IMR-90 (cell line): ENCODE measurements around the gene SLIT1. TPM values are rescaled to one million over a fixed set of nuclear protein-coding genes. Genes with fewer than 3 reads are reported as not detected.

Experiments
- ATAC-seq: fragments of 200-7000 bp; cut with Tn5 transposase; 2 replicates; pipeline ENCODE4 v1.9.1; 2020; ENCODE audit warnings: low read depth, mild to moderate bottlenecking, moderate library complexity
- BruUV-seq: library from RNA; stranded (reverse); fragments of 400-500 nt; replicated peaks from 2 replicates; lab custom pipeline; 2021; lab: Mats Ljungman, UMichigan
- CTCF ChIA-PET: fragments of 300-600 bp; formaldehyde crosslinking; extraction: SDS; loops from one replicate; lab custom pipeline; 2021; ENCODE audit warnings: antibody characterized with exemption; lab: Yijun Ruan, JAX
- POLR2A ChIA-PET: fragments of 300-600 bp; sonication (Branson Sonifier 250); formaldehyde crosslinking; loops from one replicate; lab custom pipeline; 2022; ENCODE audit warnings: antibody characterized with exemption; ENCODE audit not compliant: unreplicated experiment; lab: Charles Lee
- DNase-seq: peaks from one replicate; pipeline ENCODE4 v3.0.0; 2013
- H2AFZ ChIP-seq: replicated peaks from 2 replicates; pipeline ENCODE3; 2013; ENCODE audit warnings: low read length, mild to moderate bottlenecking; ENCODE audit not compliant: poor library complexity
- H2AK5ac ChIP-seq: 2 replicates; pipeline ENCODE4 v1.6.1; 2013; ENCODE audit warnings: low read depth, low read length, inconsistent platforms
- H2AK9ac ChIP-seq: replicated peaks from 2 replicates; pipeline ENCODE3; 2013; ENCODE audit warnings: mild to moderate bottlenecking, low read depth, low read length, moderate library complexity; ENCODE audit not compliant: poor library complexity
- H2BK120ac ChIP-seq: 2 replicates; pipeline ENCODE4 v1.6.1; 2013; ENCODE audit warnings: low read depth, low read length, inconsistent platforms
- H2BK15ac ChIP-seq: 3 replicates; pipeline ENCODE4 v1.6.1; 2013; ENCODE audit warnings: low read depth, low read length, inconsistent platforms
- H2BK20ac ChIP-seq: 2 replicates; pipeline ENCODE4 v1.6.1; 2013; ENCODE audit warnings: low read depth, mild to moderate bottlenecking, inconsistent platforms, low read length, moderate library complexity
- H2BK5ac ChIP-seq: 2 replicates; pipeline ENCODE4 v1.6.1; 2013; ENCODE audit warnings: mild to moderate bottlenecking, low read depth, low read length, inconsistent platforms; ENCODE audit not compliant: poor library complexity, severe bottlenecking
- H3K14ac ChIP-seq: replicated peaks from 2 replicates; pipeline ENCODE4 v1.6.1; 2013; ENCODE audit warnings: low read depth, low read length, inconsistent platforms
- H3K18ac ChIP-seq: 2 replicates; pipeline ENCODE4 v1.6.1; 2013; ENCODE audit warnings: low read depth, low read length, control low read depth
- H3K23ac ChIP-seq: 2 replicates; pipeline ENCODE4 v1.6.1; 2013; ENCODE audit warnings: low read depth, low read length, inconsistent platforms
- H3K27ac ChIP-seq: 2 replicates; pipeline ENCODE4 v1.5.1; 2013; ENCODE audit warnings: mild to moderate bottlenecking, control low read depth, low read length; ENCODE audit not compliant: insufficient read depth
- H3K27me3 ChIP-seq: 2 replicates; pipeline ENCODE4 v1.6.1; 2013; ENCODE audit warnings: low read length; ENCODE audit not compliant: control insufficient read depth, insufficient read depth
- H3K36me3 ChIP-seq: 2 replicates; pipeline ENCODE4 v1.6.1; 2013; ENCODE audit warnings: low read length, mixed read lengths; ENCODE audit not compliant: control insufficient read depth, insufficient read depth
- H3K4ac ChIP-seq: 2 replicates; pipeline ENCODE4 v1.6.1; 2013; ENCODE audit warnings: low read depth, low read length, inconsistent platforms
- H3K4me1 ChIP-seq: 2 replicates; pipeline ENCODE4 v1.6.1; 2013; ENCODE audit warnings: low read length, mixed read lengths; ENCODE audit not compliant: control insufficient read depth, insufficient read depth
- H3K4me2 ChIP-seq: 2 replicates; pipeline ENCODE4 v1.6.1; 2013; ENCODE audit warnings: low read depth, mild to moderate bottlenecking, control low read depth, low read length, moderate library complexity
- H3K4me3 ChIP-seq: 2 replicates; pipeline ENCODE4 v1.5.1; 2013; ENCODE audit warnings: low read depth, mild to moderate bottlenecking, control low read depth, low read length, moderate library complexity; ENCODE audit not compliant: insufficient read depth
- H3K56ac ChIP-seq: 2 replicates; pipeline ENCODE4 v1.6.1; 2013; ENCODE audit warnings: low read length, inconsistent platforms; ENCODE audit not compliant: insufficient read depth; ENCODE audit errors: extremely low read depth
- H3K79me1 ChIP-seq, 2 experiments: 2 replicates each; pipeline ENCODE4 v1.6.1; 2013; ENCODE audit warnings: low read length in 2 of 2, inconsistent platforms in 1 of 2, low read depth in 1 of 2
- H3K9ac ChIP-seq: 2 replicates; pipeline ENCODE4 v1.6.1; 2013; ENCODE audit warnings: low read depth, low read length, control low read depth
- H3K9me1 ChIP-seq: 2 replicates; pipeline ENCODE4 v1.6.1; 2013; ENCODE audit warnings: low read length, inconsistent platforms; ENCODE audit not compliant: insufficient read depth
- H3K9me3 ChIP-seq: 2 replicates; pipeline ENCODE4 v1.6.1; 2013; ENCODE audit warnings: low read length; ENCODE audit not compliant: control insufficient read depth, insufficient read depth
- H4K20me1 ChIP-seq: 2 replicates; pipeline ENCODE4 v1.6.1; 2013; ENCODE audit warnings: low read length, inconsistent platforms; ENCODE audit not compliant: insufficient read depth
- H4K5ac ChIP-seq: 2 replicates; pipeline ENCODE4 v1.6.1; 2013; ENCODE audit warnings: mild to moderate bottlenecking, low read depth, low read length, control low read depth
- H4K8ac ChIP-seq, 2 experiments: 2 replicates each; pipeline ENCODE4 v1.6.1; 2013; ENCODE audit warnings: low read depth in 2 of 2, low read length in 2 of 2, control low read depth in 1 of 2, inconsistent platforms in 1 of 2
- H4K91ac ChIP-seq: 2 replicates; pipeline ENCODE4 v1.6.1; 2013; ENCODE audit warnings: low read depth, low read length, inconsistent platforms; ENCODE audit not compliant: insufficient read depth
- CTCF ChIP-seq: conservative IDR thresholded peaks from 2 replicates; pipeline ENCODE4 v1.5.1; 2012; ENCODE audit warnings: mild to moderate bottlenecking, low read depth, low read length, improper control_type of control experiment
- FOS ChIP-seq: fragments of 150-350 bp; IDR thresholded peaks from 2 replicates; pipeline ENCODE4 v1.6.1; 2016; ENCODE audit warnings: low read depth, low read length
- MAFK ChIP-seq: IDR thresholded peaks from 2 replicates; pipeline ENCODE4 v1.6.1; 2012; ENCODE audit warnings: low read depth, low read length, improper control_type of control experiment
- MXI1 ChIP-seq: IDR thresholded peaks from 2 replicates; pipeline ENCODE4 v1.6.1; 2012; ENCODE audit warnings: low read depth, mild to moderate bottlenecking, low read length, moderate library complexity, borderline replicate concordance
- POLR2A ChIP-seq: IDR thresholded peaks from 2 replicates; pipeline ENCODE4 v1.6.1; 2012; ENCODE audit warnings: mild to moderate bottlenecking, low read depth, low read length
- SMC3 ChIP-seq: fragments of 150-350 bp; IDR thresholded peaks from 2 replicates; pipeline ENCODE4 v1.6.1; 2016; ENCODE audit warnings: low read depth, mild to moderate bottlenecking, antibody characterized with exemption, low read length, moderate library complexity
- WGBS, 2 experiments: methylation state at CpG; one replicate each; pipeline versions ENCODE4 v1.1.5 to v1.1.7; 2013; ENCODE audit warnings: missing lambda C conversion rate in 2 of 2; ENCODE audit not compliant: insufficient read length in 1 of 2; ENCODE audit errors: extremely low coverage in 2 of 2; 5-methylcytosine and 5-hydroxymethylcytosine counted together
- dilution Hi-C: fragments of 300-500 bp; cut with HindIII; formaldehyde crosslinking; loops from one replicate; pipeline ENCODE4 v1.14.3; 2018; ENCODE audit warnings: low sequenced_read_pairs; ENCODE audit not compliant: unreplicated experiment
- in situ Hi-C: fragments of 300-500 bp; cut with MboI; formaldehyde crosslinking; loops from 3 replicates; pipeline ENCODE4 v1.14.3; 2019; ENCODE audit warnings: low sequenced_read_pairs, inconsistent platforms, mixed read lengths
- intact Hi-C: fragments of 100-400 bp; cut with micrococcal nuclease; formaldehyde crosslinking; loops from 2 replicates; pipeline ENCODE4 v1.10.0; 2022
- polyA plus RNA-seq, 3 experiments: library from polyadenylated mRNA; depleted of rRNA; stranded (reverse); fragments of >200 nt; gene quantifications; 2 replicates each; pipeline ENCODE4 v1.2.3, GENCODE V29; 2012; ENCODE audit warnings: low replicate concordance in 1 of 3
- total RNA-seq: library from RNA; depleted of rRNA; stranded (reverse); fragments of >200 nt; gene quantifications from 2 replicates; pipeline ENCODE4 v1.2.3, GENCODE V29; 2012
- TF ChIP-seq, protein P1 (sequence below): fragments of 150-350 bp; IDR thresholded peaks from 2 replicates; pipeline ENCODE4 v1.6.1; 2016; ENCODE audit warnings: low read depth, mild to moderate bottlenecking, low read length, moderate library complexity, borderline replicate concordance

Gene SLIT1
- total and polyA plus RNA-seq, 2 of the 4 experiments (the other 2 are of a cell fraction), result under 0.01 TPM

GRCh38 chr10:97063271-97063982 lies 122.3 kb downstream of the SLIT1 start:
- no peak overlapping the region for H4K91ac ChIP-seq
- H3K4me3 ChIP-seq, result no peak overlapping the region
- DNase-seq, result no peak
- H2AK9ac ChIP-seq, result no peak overlapping the region
- H2BK5ac ChIP-seq, result no peak overlapping the region
- H4K5ac ChIP-seq, result no peak overlapping the region
- no peak overlapping the region for H4K8ac ChIP-seq
- H3K14ac ChIP-seq, result no peak overlapping the region
- in situ Hi-C loops (no loop called here), dilution Hi-C loops (no loop called here), intact Hi-C loops (no loop called here)
- H3K9me1 ChIP-seq, result no peaks in the 10 kb centered on the region
- no peak overlapping the region for H2AFZ ChIP-seq
- H3K23ac ChIP-seq, result no peak overlapping the region
- CTCF ChIA-PET, result interaction anchor here (1.1 kb wide), 1 partner anchor 10 kb away, joined by 4 read pairs; no protein-coding TSS in a partner anchor
- H3K4me2 ChIP-seq, result no peak overlapping the region
- no peaks in the 10 kb centered on the region for H4K20me1 ChIP-seq
- H3K18ac ChIP-seq, result no peak overlapping the region
- H2AK5ac ChIP-seq, result no peak overlapping the region
- no peak overlapping the region for H2BK120ac ChIP-seq
- H2BK15ac ChIP-seq, result no peak overlapping the region
- no peak overlapping the region for H3K9ac ChIP-seq
- H3K36me3 ChIP-seq, result no peaks in the 10 kb centered on the region
- no peak for ATAC-seq
- H3K4ac ChIP-seq, result no peak overlapping the region
- no peak overlapping the region for H3K27ac ChIP-seq
- 55% methylated on average over 6 of the region's 20 CpGs; no CpG with 5 or more reads in 1 of the 2 experiments for WGBS, 2 experiments
- H2BK20ac ChIP-seq, result no peak overlapping the region
- POLR2A ChIA-PET, result no interaction called here
- TF ChIP-seq CTCF (no peak), MAFK (no peak), SMC3 (no peak), POLR2A (no peak), FOS (no peak), MXI1 (no peak)
- TF ChIP-seq, protein P1, sequence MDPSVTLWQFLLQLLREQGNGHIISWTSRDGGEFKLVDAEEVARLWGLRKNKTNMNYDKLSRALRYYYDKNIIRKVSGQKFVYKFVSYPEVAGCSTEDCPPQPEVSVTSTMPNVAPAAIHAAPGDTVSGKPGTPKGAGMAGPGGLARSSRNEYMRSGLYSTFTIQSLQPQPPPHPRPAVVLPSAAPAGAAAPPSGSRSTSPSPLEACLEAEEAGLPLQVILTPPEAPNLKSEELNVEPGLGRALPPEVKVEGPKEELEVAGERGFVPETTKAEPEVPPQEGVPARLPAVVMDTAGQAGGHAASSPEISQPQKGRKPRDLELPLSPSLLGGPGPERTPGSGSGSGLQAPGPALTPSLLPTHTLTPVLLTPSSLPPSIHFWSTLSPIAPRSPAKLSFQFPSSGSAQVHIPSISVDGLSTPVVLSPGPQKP, result no peak
- H3K9me3 ChIP-seq, result no peaks in the 10 kb centered on the region
- no peak overlapping the region for H3K56ac ChIP-seq
- H3K4me1 ChIP-seq, result no peaks in the 10 kb centered on the region
- peaks cover 53% of the 10 kb centered on the region for H3K27me3 ChIP-seq
- no peaks in the 10 kb centered on the region for H3K79me1 ChIP-seq
- no TSS peak for BruUV-seq
